Testis (tissue), 2 donors: ENCODE measurements around the gene WDR27.

Experiments
- CTCF ChIP-seq, 3 experiments: fragments of 450-650 bp in 2 of 3; fragments of 200-600 bp in 1 of 3; sonication (generic) in 1 of 3; IDR thresholded peaks; one replicate each; pipeline ENCODE4 v1.5.1; 2016 to 2019; ENCODE audit warnings: antibody characterized with exemption in 3 of 3, mild to moderate bottlenecking in 2 of 3, moderate library complexity in 1 of 3
- POLR2A ChIP-seq: fragments of 450-650 bp; IDR thresholded peaks from one replicate; pipeline ENCODE4 v1.6.1; 2017; ENCODE audit warnings: antibody characterized with exemption, mild to moderate bottlenecking, moderate library complexity

GRCh38 chr6:169620171-169621130 lies 81.4 kb downstream of the WDR27 start:
- TF ChIP-seq POLR2A = no peak
- TF ChIP-seq CTCF (IDR thresholded peaks at IDR 0.05) = no peak
